HG03575 (cell line): ENCODE data around the gene HAUS3.

ENCODE experiments used
- ATAC-seq: cut with Tn5 transposase; IDR thresholded peaks from one replicate; pipeline ENCODE4 v1.9.1; 2021; ENCODE audit not compliant: unreplicated experiment, insufficient number of reproducible peaks, low FRiP score; ENCODE audit errors: extremely low read depth

HAUS3 gene

DNA sequence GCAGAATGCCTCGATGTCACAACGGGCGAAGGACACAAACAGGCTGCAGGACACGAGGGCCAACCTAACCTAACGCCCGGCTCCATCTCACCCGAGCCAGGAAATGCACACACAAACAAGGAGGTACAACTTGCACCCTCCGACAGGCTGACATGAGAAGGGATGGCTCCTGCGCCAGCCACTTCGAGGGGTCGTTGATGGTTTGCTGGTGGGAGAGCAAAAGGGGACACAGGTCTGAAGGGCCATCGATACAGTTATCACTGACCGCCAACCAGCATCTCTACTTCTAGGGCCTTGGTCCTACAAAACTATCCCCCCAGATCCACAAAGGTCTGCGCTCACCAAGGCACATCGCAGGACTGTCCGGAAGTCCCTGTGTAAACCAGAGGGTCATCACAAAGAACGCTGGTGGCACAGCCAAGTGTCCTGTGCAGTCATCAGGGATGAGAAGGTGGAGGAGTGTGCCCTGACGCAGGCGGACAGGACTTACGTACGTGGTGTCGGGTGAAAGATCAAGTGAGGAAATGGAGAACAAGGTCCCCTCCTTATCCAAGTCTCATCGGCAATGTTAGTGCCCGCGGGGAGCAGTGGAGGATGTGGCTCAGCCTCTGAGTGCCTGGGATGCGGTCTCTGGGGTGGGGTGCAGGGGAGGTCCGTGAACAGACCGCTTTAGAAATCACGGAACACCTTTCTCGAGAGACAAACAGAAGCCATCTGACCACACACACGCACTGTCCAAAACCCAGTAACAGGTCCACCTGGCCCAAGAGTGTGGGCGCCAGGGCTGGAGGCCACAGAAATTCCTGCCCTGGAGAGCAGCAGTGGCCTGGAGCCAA lies 13.0 kb upstream of the HAUS3 start:
- no peak for ATAC-seq

DNA sequence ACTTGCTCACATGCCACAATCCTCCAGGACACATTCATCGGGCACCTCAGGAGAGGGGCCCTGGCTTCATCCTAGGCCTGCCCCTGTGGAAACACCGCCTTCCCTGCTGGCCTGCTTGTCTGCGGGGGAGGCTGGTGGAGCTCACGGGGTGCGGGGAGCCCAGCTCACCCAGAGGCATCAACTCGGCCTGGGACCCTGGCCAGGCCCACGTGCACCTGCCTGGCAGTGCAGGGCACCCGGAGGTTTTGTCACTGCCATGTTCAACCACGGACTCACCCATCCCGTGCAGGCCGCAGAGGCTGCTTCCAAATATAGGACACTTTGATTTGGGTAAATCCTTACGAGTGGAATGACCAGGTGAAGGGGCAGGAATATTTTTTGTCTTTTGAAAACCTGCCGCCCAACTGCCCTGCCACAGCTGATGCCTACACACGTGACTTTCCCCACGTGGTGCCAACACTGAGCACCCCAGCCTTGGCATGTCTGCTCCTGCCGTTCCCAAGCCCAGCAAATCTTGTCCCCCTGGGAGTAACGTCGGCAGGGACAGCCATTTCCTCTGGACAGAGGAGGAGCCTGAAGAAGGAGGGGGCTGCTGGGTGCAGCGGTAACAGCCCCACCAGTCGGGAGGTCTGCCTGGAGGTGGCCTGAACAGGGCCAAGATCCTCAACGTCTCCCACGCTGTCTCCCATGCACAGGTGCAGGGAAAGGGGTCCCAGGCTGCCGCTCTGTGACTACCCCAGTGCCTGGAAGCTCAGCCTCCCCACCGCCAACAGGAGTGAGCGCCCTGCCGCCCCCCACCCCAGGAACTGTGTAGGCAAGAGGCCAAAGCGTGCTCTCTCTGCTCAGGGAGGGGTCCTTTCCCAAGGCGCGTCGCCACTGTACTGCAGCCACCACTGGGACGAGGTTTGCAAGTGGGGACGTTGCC lies 11.5 kb upstream of the HAUS3 start:
- ATAC-seq, result no peak

DNA sequence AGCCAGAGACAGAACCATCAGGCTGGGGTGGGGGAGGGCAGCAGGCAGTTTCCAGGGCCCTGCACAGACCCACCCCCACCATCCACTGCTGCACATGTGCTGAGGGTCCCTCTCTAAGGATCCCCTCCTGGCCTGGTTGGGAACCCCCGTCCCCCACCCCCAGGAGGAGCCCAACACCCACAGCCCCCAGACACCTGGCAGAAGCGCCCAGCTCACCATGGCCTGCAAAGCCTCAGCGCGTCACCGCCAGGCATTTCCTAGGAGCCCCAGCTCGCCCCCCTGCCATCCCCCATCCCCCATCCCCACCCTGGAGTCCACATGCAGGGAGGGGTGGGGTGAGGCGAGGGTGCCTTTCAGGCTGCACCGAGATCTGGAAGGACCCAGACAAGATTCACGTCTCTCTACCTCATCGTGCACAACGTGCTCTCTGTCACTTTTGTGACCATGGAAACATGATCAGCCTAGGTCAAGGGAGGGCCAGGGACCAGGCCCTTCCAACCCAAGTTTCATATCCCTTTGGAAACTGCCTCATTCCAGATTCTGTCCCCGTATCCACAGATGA lies 10.7 kb upstream of the HAUS3 start:
- no peak for ATAC-seq

DNA sequence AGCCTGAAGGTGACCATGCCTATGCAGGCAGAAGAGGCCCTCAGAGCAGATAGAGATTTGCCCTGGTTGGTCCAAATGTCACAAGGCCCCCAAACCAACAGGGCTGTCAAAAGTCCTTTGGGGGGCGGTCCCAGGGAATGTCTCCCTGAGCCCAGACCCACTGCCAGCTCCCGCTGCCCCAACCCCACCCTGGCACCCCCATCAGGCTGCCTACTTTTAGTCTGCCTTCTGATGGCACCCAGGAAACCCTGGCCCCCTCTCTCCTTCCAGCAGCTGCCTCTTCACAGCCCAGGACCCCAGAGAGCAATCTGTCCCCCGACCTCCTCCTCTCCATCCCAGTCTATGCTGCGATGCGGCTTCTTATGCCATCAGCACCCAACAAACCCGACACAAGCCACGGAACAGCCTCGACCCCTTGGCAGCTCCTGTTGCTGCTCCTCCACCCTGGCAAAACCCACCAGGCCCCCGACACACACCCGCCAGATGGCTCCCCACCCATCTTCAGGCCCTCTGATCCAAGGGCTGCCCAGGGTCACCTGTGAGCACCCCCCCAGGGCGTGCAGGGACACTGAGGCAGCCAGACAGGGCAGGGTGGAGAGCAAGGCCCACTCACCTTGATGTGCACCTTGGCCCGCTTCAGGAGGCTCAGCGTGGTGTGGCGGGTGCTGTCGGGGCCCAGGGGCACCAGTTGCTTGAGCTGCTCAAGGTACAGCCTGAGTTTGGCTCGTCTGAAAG lies 10.0 kb upstream of the HAUS3 start:
- no peak for ATAC-seq

DNA sequence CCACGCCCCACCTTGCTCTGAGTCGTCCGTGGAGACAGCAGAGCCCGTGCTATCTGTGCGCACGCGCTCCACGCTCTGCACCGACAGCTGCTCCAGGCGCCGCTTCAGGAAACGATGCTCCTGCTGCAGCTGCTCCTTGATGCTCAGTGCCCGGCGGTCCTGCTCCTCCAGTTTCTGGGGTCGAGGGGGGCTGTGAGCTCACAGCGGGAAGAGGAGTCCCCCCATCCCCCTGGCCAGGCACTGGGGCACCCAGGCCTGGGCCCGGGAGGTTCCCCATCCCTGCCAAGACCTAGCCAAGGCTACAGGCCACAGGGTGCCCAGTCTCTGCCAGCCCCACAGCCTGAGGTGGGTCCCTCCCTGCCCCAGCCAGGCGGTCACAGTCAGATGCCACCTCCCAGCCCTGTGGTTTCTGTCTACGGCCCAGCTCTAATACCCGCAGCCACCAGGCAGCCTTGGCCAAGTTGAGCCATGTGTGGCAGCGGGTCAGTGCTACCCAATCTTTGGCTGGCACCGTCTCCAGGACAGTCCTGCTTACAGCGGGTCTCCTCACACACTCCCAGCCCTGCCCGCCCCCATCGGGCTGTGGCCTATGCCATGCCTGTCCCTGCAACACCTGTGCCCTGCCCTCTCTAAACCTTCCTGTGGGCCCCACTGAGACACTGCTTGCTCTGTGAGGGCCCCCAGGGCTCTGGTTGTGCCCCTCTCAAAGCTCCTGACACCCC lies 9.3 kb upstream of the HAUS3 start:
- ATAC-seq, result no peak

DNA sequence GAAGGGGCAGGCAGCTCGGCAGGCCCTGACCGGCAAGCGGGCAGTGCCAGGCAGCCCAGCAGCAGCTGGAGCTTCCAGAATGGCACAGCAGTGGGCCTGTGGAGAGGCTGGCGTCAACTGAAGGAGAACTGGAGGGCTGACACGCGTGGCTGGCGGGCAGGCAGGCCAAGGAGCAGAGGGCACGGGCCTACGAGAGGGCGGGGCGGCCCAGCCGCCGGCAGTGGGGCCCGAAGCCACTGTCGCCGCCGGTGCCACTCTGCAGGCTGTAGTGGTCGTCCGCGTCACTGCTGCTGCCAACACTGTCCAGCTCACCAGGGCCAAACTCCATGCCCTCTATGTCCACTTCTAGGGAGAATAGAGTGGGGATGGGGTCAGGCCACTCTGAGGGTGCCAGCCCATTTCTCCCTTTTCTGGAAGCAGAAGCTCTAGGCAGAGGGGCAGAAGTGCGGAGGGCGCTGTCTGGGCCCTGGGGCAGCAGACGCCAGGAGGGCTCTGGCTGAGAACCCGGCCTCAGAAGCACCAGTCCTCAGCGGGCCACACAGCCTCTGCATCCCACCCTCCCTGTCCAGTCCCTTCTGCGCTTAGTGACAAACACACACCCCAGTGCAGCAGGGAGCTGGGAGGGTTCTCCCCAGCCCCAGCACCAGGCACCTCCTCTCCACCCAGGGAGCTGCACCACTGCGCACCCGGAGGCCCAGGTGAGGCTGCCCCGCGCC lies 8.6 kb upstream of the HAUS3 start:
- no peak for ATAC-seq

DNA sequence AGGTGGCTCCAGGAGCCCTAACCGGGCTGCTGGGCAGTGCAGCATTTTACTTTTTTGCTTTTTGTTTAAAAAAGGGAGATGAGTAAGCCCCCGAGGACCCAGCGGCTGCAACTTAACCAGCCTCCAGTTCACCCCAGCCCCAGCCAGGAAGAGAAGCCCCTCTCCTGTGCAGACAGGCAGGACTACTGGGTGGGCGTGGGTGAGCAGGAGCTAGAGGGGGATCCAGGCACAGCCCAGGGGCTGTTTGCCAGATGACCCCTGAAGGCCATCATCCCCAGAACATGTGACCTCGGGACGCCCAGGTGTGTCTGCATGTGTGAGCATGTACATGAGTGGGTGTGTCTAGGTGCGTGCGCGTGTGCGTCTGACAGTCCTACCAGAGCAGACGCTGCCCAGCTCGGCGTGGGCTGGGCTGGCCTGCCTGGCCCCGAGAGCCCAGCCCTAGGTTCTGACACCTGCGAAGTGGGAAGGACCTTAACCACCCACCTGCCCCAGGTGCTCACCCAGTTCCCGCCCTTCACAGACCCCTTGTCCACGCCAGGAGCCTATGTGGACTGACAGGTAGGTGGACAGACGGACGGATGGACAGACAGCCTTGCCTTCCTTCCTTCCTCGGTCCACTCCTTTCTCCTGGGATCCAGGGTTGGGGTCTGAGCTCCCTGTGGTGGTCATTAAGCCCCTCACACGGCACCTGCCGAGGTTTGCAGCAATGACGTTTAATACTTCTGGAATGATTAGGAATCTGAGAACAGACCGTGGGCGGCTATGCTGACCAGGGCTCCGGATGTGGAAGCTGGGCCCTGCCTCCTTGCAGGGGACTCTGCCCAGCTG lies 7.8 kb upstream of the HAUS3 start:
- ATAC-seq, result no peak

DNA sequence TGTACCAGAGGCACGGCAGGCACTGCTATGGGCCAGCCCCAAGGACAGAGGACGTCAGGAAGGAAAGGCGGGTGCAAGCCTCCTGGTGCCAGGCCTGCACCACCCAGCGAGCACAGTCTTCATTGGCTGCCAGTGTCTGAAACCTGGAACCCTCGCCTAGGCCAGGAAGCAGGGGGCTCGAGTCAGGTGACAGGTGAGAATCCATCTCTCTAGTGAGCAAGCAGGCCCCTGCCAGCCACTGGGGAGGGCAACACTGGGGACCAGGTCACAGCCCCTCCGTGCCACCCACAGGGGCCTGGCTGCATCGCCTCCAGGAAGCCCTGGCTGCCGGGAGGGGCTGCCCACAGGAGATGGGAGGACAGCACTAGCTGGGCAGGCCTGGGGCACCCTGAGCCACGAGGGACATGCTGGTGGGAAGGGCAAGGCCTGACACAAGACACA lies 6.9 kb upstream of the HAUS3 start:
- ATAC-seq, result no peak

DNA sequence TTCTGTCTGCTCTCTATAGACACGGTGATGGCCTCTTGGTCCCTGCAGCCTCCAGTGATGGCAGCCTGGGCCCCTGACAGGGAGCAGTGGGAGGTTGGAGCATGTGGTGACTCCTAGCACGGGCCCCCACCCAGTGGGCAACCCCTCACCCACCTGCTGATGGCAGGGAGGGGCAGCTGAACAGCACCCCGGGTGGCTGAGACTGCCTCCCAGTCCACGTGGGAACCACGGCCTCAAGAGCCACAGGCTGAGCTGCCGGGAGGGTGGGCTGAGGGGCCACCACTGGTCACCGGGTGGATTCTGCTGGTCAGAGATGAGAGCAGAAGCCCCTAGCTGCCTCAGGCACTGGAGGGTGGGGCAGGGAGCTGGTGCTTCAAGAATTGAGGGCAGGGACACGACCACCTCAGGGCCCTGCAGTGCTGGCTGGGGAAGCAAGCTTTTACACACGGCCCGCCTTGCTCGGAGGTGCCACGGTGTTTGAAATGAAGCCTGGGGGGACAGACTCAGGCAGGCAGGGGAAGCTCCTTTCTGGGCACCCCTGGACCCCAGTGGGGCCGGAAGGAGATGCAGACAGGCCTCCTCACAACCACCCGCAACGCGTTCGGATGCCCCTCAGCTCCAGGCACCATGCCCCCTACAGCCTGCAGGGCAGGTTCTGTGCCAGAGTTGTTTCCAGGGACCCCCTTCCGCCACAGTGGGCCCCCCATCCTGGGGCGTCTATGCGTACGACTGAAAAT lies 6.3 kb upstream of the HAUS3 start:
- no peak for ATAC-seq

DNA sequence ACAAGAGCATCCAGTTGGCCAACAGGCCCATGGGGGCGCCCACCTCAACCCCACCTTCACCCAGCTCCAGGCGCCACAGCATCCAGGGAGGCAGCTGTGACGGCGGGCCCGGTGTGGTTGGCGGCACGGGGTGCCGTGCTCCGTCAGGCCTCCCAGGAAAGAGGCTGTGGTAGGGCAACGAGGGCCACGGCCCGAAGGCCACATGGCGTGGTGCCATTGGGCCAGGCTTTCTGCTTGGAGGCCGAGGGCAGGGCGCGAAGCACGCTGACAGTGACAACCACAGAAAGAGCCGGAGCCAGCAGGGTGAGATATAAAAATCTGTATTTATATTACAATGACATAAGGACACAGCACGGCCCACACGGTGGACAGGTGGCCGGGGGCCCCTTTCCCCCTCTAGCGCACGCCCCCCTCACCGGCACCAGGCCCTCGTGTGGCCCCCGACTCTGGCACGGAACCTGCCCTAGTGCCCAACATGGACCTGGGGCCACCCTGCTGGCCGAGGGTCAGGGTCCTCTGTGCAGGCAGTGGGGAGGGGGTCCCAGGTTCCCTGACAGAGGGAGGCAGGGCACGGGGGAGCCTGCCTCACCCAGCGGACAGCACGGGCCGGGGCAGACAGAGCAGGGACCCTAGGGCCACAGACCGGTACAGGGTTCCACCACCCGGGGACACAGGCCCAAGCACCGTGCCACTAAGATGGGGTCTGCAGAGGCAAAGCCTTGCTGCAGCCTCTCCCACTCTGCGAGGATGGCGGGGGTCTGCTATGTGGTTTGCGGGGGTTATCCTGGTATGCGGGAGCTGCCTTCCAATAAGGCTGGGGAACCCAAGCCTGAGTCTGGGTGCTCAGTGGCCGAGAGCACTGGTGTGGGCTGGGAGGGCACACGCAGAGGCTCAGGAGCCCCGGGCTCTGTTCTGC lies 5.5 kb upstream of the HAUS3 start:
- ATAC-seq, result no peak

DNA sequence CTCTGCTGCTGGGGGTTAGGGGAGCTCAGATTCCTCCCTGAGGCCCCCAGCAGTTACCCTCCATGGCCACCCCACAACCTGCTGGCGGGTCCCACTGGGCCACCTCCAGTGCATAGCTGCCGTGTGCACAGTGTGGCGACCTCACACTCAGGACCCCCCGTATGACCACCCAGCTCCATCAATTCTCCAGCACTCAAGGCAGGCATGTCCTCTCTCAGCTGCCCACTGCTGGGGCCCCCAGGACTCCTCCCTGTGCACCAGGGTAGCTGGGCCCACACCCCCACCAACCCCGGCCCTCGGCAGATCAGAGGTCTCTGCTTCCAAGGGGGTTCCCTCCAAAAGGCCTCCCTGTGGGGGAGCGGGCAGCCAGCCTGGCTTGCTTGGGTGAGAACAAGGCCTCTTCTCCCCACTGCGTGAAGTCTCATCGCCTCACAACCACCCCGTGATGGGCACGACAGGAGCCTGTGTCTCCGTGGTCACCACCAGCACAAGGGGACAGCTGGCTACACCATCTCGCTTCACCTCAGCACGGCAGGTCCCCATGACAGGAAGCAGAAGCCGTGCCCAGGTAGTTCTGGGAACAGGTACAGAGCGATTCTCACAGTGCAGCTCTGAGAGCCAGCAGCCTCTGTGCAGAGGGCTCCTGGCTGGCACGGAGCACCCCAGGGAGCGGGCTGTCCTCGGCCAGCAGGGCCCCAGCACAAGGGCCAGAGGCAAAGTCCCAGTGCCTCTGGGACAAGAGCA lies 4.6 kb upstream of the HAUS3 start:
- ATAC-seq, result no peak

DNA sequence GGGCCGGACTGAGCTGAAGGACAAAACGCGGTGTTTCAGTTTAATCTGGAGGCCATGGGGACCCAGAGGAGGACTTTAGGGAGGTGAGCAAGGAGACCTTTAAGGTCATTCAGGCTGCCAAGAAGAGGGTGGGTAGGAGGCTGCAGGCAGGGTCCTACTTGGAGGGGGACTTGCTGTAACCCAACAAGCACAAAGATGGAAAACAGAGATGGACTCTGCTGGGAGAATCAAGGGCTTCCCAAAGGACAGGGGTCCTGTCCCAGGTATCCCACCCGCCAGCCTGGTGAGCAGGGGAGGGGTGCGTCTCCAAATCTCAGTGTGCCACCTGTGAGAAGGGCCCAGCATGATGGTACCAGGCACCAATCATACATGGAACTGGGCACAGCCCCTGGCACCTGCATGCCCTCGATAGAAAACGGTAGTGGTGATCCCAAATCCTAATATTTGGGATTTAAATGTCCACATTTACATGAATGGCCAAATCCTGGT lies 3.9 kb upstream of the HAUS3 start:
- no peak for ATAC-seq

DNA sequence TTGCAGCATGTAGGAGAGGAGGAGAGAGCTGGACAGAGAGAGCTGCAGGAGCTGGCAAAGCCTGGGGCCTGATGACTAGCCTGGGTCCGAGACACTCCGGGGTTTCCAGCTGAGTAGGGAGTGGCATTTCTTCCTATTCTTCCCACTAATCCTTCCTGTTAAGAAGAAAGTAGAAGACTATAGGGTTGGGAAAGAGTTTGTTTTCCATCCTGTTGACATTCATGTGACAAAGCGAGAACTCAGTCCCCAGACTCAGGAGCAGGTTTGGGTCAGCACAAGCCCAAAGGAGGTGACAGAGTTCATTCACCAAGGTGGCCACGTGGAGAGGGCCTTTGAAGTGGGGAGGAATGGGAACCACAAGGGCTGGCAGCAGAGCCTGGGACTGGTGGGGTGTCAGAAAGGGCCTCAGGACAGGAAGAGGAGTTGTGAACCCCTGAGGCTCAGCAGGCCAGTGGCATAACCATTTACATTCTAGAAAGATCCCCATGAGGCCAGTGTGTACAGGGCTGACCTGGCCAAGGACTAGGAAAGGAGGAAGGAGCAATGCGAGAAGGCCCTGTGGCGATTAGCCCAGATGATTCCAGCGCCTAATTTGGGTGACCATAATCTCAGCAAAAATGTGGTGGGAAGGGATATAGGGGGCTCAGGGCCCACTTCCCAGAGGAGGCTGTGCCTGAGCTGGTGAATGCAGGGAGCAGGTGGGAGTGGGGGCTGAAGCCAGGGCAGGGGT lies 3.3 kb upstream of the HAUS3 start:
- ATAC-seq, result no peak

DNA sequence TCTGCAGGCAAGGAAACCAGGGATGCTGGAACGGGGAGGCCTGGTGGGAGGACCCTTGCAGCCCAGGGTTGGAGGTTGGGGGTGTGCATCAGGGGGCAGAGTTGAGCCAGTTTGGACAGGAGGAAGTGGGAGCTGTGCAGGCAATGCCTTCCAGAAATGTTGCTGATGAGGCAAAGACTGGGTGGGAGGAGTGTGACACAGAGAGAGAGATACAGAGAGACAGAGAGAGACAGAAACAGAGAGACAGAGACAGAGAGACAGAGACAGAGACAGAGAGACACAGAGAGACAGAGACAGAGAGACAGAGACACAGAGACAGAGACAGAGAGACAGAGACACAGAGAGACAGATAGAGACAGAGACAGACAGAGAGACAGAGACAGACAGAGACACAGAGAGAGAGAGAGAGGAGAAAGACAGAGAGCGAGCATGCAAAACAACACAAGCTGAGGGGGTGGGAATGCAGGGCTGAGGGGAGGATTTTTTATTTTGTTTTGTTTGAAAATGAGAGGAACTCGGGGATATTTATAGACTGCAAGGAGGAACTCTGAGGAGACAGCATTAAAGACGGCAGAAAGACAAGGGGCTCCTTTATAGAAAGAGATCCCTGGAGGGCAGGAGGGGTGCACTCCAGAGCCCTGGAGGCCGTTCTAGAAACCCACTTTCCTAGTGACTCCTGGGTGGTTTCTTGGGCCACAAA lies 1.9 kb upstream of the HAUS3 start:
- ATAC-seq, result no peak
